Adrenal gland (tissue), 5 donors: Measurements from ENCODE around the gene HOMER2.

Experiments
- POLR2A ChIP-seq, 2 donors: fragments of 450-650 bp; IDR thresholded peaks; one replicate each; pipeline ENCODE4 v1.6.1; 2017; ENCODE audit warnings: antibody characterized with exemption in 2 of 2, mild to moderate bottlenecking in 2 of 2, moderate library complexity in 1 of 2
- TF ChIP-seq, protein P1 (sequence below), 6 experiments: fragments of 450-650 bp in 4 of 6; fragments of 200-600 bp in 2 of 6; sonication (generic) in 1 of 6; IDR thresholded peaks; 1 replicate in 5 of 6; 2 replicates in 1 of 6; pipeline versions ENCODE4 v1.5.1 to v1.8.0; 2016 to 2021; ENCODE audit warnings: antibody characterized with exemption in 6 of 6, mild to moderate bottlenecking in 2 of 6, moderate library complexity in 1 of 6
- donor health status: DM: no; HTN: no; CAD: no.

DNA sequence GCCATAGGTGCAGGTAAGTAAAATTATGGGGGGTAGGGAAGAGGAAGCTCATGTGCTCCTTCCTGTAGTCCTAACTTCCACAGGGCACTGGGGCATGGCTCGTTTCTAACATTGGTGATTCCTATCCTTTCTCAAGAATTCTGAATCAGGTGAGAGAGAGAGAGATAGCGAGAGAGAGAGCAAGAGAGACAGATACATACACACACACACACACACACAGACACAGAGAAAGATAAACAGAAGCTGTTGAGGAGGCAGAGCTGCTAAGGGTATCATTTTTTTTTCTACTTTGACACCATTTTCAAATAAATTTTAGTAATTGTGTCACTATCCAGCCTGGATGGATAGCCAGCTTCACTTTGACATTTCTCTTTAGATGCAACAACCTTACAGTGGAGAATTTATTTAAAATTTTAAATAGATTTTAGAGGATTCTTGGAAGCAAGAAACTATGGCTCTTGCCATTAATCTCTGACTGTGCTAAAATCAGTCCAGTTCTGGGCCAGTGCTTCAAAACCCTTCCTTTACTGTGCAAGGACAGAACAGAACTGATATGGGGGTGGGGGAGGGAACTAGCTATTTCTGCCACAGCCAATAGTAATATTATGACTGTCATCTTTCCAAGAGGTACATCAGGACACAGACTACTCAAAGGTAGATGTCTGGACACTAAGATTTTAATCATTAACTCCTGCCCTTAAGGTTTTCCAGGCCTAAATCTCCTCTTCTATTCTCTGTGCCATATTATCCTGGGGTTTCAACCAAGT lies 18.9 kb upstream of the HOMER2 start:
- TF ChIP-seq POLR2A (IDR thresholded peaks at IDR 0.05), result no peak
- TF ChIP-seq, protein P1, sequence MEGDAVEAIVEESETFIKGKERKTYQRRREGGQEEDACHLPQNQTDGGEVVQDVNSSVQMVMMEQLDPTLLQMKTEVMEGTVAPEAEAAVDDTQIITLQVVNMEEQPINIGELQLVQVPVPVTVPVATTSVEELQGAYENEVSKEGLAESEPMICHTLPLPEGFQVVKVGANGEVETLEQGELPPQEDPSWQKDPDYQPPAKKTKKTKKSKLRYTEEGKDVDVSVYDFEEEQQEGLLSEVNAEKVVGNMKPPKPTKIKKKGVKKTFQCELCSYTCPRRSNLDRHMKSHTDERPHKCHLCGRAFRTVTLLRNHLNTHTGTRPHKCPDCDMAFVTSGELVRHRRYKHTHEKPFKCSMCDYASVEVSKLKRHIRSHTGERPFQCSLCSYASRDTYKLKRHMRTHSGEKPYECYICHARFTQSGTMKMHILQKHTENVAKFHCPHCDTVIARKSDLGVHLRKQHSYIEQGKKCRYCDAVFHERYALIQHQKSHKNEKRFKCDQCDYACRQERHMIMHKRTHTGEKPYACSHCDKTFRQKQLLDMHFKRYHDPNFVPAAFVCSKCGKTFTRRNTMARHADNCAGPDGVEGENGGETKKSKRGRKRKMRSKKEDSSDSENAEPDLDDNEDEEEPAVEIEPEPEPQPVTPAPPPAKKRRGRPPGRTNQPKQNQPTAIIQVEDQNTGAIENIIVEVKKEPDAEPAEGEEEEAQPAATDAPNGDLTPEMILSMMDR (IDR thresholded peaks at IDR 0.05), result no peak
